Prostate gland (tissue), 2 donors: Measurements from ENCODE around the gene NFAM1.

Source experiments
- CTCF ChIP-seq, 4 experiments: fragments of 200-600 bp in 2 of 4; fragments of 450-650 bp in 2 of 4; sonication (generic) in 2 of 4; IDR thresholded peaks; 1 replicate in 3 of 4; 2 replicates in 1 of 4; pipeline ENCODE4 v1.5.1; 2016 to 2019; ENCODE audit warnings: antibody characterized with exemption in 4 of 4, mild to moderate bottlenecking in 2 of 4, moderate library complexity in 2 of 4
- POLR2A ChIP-seq: fragments of 450-650 bp; IDR thresholded peaks from one replicate; pipeline ENCODE4 v1.6.1; 2016; ENCODE audit warnings: antibody characterized with exemption, mild to moderate bottlenecking

- TF ChIP-seq CTCF (IDR thresholded peaks at IDR 0.05) (no peak), POLR2A (no peak)
These were observed 59.2 kb downstream of the NFAM1 start for GRCh38 chr22:42372976-42373375.
